Activated CD4-positive, alpha-beta T cell treated with anti-CD3 and anti-CD28 coated beads, Interleukin-2, Interleukin-6, amounts not matched to agents 100 ng/mL and 50 ng/mL, durations not matched to agents 16 hours and 8 hours (primary cell): ENCODE measurements around the gene MXI1.

Experiments
- DNase-seq: peaks from one replicate; pipeline ENCODE4 v3.0.0-alpha.2; 2020

The MXI1 gene

DNA sequence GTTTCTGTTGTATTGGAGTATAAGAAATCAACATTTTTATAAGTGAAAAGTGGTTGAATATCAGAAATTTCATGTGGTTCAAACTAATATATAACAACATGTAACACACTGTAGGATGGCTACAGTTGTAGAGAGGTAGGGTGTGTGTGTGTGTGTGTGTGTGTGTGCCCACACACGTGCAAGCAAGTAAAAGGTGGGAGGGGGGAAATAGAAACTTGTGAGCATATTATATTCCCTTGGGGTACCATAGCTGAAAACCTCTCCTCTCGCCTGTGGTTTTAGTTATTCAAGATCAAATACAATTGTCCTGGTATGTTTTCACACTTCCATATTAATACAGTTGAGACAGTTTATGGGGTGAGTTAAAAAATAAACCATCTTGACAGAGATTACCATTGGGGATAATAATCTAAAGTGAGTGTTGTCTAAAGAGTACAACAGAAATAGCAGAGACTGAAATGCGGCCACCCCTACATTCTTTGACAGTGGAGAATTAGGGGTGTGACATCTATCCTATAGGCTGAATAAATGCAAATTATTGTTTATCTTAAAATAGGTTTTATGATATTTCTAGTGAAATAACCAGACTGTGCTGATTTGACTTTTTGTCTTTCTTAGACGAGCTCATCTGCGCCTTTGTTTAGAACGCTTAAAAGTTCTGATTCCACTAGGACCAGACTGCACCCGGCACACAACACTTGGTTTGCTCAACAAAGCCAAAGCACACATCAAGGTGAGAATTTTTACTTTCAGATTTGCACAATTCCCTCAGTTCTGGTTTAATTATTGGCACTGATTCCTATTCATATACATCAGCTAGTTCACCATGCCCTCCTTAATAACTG lies 71.4 kb downstream of the MXI1 start:
- DNase-seq: no peak

DNA sequence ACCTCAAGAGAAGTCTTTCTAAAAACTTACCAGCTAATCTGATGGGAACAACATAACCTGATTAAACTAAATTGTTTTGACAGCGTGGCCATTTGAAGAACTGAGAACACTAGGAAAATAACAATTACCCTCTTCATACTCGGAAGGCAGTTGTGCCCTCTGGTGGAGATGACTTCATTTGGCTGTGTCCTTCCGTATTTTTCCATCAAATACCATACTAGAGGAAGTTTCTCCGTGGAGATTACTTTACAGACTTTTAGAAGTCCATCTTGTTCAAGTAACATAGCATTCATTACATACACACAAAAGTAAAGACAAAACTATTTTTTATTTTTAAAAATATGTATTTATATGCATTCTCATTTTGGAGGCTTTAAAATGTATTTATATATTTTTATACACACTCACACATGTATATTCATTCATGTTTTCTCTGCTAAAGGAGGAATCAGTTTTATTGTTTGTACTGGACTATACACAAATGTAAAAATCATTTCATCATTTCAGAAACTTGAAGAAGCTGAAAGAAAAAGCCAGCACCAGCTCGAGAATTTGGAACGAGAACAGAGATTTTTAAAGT lies 72.1 kb downstream of the MXI1 start:
- DNase-seq: peak; percentile 57

DNA sequence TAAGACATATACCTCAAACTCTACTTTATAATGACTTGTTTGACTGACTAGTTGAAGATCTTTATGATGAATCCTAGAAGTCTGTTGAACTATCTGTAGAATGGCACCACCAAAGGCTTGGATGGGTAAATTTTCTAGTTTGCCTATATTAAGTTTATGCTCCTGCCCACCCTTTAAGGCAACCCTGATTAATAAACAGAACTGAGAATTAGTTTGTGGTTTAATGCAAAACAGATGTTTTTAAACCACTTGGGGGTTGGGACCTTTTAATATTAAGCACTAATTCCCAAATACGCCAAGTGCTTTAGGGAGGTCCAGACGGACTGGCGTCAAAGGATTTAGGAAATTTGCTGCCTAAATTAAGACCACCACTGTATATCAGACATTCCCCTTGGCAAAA lies 76.9 kb downstream of the MXI1 start:
- no peak for DNase-seq

DNA sequence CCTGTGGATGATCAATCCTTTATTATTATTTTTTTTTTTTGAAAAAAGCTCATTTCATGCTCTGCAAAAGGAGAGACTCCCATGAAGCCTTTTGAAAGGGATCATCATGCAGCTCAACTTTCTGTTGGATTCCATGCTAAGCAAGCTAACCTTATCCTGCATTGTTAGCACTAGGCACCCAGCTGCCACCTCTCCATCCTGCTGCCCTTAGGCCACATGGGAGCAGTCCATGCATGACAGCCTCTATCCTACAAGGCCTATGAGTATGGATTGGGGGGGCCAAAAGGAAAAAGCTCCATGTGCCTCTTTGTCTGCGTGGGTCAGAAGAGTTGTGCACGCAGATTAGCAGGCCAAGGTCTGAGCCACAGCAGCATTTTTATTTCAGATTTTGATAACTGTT lies 78.1 kb downstream of the MXI1 start:
- DNase-seq: no peak

DNA sequence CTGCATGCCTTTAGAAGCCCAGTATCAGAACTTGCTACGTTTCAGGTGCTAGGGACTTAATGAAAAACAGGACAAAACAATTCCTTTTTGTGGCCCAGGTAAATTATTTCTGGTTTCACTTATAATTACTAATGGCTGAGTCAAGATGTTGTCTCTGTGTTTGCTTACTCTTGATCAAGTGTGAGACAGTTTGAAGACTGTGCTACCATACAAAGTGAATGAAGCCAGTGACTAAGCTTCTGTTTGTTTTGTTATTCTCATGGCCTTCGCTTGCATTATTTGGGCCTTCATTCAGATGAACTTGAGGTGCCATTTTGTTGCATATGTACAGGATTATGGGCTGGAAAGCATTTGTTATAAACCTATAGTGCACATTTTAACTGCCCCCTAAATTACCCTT lies 79.4 kb downstream of the MXI1 start:
- no peak for DNase-seq

DNA sequence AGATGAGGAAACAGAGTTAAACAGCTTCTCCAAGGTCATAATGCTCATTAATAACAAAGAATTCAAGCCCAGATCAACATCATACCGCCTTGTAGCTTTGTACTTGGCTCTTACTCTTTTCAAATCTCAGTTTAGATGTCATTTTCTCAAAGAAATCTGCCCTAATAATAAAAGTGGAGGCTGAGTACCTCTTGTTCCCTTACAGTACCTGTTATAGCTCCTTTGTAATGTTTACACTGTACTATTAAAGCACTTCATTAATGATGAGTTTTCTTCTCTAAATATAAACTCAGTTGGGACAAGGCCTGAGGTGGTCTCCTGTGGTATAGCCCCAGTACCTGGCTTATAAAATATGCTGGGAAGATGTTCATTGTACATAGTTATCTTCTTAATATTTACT lies 89.6 kb downstream of the MXI1 start:
- DNase-seq: no peak

DNA sequence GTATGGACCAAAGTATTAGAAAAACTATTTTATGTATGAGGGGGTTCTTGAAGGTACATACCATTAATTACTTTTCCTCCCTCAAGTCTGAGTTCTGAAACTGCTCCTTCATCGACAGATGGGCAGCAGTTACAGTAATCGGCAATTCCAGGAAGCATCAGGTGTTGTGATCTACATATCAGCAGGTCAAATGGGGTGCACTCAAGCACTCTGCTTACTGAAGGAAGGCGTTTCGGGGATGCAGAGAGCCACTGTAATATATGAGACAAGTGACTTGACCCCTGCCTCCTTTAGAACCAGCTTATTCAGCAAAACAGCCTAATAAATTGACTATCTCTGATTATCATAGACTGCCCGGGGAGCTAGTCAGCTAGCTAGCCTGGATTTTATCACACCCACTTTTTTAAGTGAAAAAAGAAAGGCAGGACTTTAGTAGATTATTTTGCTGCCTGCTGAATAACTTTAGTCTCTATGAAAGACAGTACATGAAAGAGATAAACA lies 93.1 kb downstream of the MXI1 start:
- DNase-seq: no peak

DNA sequence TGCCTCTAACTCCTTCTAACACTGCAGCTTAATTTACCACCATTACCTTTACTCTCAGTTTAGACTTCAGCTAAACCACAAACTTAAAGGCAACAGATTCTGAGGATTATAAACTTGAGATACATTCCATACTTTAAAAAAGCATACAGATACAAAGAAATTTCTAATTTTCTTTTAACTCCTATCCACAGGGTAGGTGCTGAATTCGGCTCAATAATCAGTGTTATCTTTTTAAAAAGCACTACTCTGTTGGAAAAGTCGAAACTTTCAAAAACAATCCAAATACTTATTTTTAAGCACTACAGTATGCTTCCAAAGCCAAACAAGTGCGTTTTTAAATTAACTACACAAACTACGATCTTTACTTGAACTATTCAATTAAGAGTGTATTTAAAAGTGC lies 96.3 kb downstream of the MXI1 start:
- DNase-seq: no peak

DNA sequence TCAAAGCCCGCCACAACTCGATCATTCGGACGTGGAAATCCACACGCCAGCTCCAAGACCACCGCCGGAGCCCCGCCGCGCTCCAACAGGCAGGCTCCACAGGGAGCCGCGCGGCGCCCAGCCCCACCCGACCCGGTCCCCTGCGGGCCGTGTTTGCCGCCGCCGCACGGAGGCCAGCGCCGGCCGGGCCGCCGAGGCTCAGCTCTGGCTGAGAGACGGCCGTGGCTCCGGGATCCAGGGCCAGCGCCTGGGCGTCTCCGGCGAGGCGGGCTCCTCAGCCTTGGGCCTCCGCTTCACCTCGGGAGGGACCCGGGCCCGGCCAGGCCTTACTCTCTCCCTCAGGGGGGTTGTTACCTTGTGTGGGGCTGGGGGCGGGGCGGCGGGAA lies 97.0 kb downstream of the MXI1 start:
- no peak for DNase-seq

DNA sequence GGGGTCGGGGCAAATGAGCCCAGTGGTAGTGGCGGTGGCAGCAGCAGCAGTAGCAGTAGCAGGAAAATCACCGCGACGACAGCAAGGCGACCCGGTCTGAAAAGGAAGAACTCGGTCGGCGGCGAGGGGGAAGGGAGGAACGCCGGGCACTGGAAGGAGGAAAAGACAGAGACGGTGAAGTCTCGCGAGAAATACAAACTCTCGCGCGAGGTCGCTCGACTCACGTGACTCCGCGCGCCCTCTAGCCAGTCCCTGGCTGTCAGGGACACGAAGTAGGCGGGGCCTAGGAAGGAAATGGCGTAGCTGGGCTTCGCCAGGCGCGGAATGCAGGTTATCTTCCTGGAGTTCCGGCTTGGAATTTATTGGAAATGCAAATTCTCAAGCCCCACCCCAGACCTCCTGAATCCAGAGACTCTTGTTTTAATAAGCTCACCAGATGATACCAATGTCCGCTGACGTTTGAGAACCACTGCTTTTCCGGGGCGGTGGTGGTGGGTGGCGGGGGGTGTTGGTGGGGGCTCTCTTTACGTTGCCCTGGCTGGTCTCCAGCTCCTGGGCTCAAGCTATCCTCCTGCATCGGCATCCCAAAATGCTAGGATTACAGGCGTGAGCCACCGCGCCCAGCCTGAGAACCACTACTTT lies 97.5 kb downstream of the MXI1 start, which contains the start of gene SMNDC1:
TSS of gene SMNDC1 (minus strand) at position 141 of the 642 bp plus-strand sequence. CDS start 1,333 bp downstream, outside the sequence.
- peak; percentile 98 for DNase-seq

DNA sequence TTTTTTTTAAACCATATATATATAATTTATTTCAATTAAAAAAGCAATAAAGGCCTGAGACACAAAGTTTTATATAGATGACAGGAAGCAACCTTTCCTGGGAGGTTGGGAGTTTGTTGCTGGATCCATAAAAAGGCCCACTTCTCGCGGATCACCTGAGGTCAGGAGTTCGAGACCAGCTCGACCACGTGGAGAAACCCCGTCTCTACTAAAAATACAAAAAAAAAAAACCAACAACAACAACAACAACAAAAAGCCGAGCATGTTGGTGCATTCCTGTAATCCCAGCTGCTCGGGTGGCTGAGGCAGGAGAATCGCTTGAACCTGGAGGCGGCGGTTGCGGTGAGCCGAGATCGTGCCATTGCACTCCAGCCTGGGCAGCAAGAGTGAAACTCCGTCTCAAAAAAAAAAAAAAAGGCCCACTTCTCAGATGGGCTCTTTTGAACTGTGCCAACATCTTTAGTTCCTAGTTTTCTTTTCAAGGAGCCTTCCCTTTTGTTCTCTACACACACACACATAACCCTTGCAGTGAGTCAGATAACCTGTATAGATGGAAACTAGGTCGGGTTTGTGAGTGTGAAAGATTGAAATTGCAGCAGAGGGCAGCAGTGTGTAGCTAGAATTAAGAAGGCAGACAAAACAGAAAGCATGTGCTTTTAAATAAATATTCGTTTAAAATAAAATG lies 98.5 kb downstream of the MXI1 start:
- peak; percentile 82 for DNase-seq

DNA sequence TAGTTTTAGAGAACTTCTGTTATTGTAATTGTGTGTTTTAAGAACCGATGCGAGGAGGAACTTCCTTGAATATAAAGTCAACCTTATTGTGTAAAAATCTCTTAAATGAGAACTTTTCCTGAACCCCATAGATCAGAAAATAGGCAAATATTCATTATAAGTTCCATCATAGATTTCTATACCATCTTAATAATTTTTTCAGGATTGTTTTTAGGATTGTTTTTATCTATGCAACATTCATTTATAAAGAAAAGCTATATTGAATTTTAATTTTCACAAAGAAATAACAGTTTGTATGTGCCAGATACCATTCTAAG lies 99.0 kb downstream of the MXI1 start:
- DNase-seq: no peak

DNA sequence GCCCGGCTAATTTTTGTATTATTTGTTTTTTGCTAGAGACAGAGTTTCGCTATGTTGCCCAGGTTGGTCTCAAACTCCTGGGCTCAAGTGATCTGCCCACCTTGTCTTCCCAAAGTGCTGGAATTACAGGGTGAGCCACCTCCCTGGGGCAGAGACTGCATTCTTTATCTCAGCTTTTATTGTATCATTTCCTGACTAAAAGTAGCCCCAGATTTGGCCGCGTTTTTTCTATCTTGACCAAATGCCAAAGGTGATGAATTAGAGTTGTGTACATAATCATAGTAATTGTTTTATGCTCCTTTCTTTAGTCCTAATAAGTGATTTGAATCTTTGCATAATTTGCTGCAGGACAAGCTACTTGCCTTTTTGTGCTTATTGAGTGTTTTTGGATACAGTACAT lies 100.4 kb downstream of the MXI1 start:
- DNase-seq: no peak

DNA sequence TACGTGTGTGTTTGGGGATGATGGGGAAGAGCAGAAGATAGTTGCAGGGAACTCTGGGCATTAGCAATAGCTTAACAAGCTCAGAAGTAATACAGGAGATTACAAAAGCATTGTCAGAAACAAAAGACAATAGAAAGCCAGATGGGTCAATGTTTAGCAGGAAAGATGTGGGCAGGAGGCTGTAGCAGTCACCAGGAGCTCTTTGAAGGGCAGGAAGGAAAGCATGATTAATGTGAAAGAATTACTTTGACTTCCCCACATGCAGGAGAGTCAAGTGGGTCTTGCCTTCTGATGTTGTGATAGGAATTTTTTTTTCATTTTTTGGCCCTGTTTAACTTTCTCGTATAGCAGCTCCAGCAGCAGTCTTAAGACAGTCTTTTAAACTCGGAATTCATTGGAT lies 103.3 kb downstream of the MXI1 start:
- DNase-seq: no peak

DNA sequence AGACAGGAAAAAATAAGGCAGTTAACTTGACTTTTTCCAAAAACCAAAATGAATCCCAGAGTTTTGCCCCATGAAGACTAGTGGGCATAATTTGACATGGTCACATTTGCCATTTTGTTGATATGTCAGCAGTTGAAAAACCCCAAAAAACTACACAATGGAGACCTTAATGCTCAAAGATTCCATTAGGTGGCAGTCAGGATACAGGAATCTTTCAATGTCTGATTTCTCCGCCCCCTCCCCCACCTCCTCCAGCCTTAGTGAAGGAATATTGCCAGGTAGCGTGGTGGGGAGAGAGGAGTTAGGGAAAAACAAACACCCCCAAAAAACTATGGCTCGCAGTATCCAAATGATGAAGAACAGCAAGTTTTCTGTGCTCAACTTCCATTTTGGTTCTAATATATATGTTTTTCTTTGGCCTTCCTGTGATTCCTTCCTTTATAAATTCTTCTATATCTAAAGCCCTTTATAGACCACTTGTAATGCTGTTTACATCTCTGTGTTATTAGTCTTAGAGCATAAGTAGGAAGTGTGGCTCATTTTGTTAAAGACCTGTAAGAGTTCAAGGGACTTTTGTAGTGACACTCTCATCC lies 104.0 kb downstream of the MXI1 start:
- DNase-seq: peak; percentile 68

DNA sequence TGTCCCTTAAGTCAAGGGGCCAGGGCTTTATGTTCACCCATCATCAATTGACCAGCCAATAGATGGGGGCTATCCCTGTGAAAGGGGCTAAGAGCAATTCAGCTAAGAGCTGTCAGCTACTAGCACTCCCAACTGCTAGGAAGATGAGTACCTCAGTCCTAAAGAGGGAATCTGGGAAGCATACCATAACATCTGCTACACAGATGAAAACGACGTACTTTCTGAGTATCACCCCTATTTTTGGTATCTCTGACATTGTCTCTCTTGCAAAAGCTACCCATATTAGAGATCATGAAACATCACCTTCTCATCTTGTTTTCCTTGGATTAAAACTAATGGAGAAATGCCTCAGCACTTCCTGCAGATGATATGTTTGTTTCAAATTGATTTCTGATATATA lies 104.8 kb downstream of the MXI1 start:
- DNase-seq: no peak

DNA sequence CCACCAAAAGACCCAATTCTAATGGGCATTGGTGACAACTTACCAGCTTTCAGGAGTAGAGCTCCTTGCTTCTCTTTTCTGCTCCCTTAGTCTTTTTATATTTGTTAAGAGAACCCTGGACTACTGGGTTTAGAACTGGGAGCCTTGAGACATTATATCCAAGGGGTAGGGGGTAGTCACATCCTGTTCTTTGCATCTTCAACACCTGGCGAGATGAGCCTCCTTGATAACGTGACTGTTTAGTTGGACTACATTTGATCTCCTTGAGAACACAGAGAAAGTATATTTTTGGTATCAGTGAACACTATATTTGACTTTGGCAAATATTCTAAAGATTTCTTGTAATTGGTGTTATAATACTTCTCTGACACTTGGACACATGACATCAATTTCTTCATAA lies 106.3 kb downstream of the MXI1 start:
- no peak for DNase-seq

DNA sequence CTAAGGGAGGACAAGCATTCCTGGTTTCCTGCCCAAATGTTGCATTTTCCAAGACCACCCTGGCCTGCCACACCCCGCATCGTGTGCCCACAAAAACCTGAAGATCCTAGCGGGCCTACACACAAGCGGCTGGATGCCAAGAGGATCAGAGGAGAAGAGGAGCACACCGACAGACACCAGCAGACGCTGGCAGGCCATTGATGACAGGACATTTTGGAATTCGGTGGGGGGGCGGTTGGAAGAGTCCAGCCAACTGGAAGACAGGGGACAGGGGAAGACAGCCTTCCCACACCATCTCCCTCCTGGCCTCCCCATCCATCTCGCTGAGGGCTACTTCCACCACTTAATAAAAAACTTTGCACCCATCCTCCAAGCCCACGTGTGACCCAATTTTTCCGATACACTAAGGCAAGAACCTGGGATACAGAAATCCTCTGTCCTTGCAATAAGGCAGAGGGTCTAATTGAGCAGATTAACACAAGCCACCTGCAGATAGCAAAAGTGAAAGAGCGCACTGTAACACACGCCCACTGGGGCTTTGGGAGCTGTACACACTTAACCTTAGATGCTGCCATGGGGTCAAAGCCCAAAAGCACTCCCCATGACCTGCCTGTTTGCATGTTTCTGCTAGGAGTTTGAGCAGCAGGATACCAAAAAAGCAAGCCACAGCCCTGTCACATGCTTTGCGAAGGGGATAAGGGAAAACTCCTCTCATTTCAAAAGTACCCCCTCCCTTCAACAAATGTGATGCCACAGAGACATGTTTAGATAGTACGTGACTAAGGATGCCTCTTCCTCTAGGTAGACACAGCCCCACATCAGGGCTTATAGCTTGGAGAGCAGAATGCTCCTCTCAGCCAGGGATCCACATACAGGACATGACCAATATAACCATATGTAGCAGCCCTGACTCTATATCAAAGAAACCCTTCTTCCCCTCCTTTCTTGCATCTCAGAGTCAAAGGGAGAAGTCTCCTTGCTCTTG lies 110.8 kb downstream of the MXI1 start:
- peak; percentile 7 for DNase-seq

DNA sequence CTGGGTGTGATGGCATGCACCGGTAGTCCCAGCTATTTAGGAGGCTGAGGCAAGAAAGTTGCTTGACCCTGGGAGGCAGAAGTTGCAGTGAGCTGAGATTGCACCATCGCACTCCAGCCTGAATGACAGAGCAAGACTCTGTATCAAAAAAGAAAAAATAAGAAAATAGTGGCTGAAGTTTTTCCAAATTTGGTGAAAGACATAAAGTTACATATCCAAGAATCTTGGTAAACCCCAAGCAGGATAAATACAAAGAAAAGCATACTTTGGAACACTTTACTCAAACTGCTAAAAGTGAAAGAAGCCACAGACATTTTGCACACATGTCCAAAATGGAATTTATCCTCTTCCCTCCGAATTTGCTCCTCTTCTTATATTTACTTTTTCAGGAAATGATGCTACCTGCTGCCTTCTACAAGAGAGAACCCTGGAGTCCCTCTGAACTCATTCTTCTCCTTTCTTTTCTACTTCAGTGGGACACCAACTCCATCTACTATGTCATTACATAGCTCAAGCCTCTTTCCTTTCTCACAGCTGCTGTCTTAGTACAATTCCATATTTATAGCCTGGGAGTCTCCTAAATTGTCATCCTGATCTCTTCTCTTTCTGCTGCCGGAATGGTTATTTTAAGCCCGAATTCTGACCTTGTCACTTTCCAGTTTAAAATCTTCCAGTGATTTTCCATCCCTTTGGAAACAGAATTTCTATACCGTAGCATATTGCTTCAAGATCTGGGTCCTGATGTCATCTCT lies 114.6 kb downstream of the MXI1 start:
- DNase-seq: no peak

DNA sequence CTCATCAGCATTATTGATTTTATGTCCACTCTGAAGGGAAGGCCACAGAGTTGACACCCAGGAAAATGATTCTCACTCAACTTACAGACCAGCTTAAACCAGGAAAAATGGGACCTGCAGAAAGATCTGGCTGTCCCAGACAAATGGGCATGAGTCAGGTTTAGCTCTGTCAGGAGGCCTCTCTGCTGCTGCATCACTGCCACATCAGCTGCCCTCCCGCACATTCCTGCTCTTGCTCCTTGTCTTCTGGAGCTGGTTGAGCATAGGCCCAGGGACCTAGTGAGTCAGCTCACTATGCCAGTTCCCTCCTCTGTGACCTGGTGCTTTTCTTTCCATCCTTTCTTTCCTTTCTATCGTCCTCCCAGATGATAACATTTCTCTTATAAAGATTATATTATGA lies 116.1 kb downstream of the MXI1 start:
- no peak for DNase-seq

DNA sequence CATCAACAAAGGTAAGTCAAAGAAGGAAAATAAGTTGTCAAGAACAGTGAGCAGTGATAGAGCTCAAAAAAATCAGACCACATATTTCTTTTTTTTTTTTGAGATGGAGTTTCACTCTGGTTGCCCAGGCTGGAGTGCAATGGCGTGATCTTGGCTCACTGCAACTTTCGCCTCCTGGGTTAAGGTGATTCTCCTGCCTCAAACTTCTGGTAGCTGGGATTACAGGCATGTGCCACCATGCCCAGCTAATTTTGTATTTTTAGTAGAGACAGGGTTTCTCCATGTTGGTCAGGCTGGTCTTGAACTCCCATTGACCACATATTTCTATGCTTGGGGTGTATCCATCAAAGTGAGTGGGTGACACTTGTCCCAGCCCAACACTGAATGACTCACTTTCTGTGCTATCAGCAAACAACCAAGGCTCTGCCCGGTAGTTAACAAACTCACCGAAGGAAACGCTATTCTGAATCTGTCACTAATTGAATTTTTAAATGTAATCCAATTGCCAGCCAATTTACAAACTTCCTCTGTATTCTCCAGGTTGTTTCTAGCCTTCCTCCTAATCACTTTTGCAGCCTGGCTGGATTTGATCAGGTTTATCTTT lies 116.9 kb downstream of the MXI1 start:
- peak; percentile 40 for DNase-seq
